Measurements from ENCODE around the gene LTB4R2.

LTB4R2 gene

DNA sequence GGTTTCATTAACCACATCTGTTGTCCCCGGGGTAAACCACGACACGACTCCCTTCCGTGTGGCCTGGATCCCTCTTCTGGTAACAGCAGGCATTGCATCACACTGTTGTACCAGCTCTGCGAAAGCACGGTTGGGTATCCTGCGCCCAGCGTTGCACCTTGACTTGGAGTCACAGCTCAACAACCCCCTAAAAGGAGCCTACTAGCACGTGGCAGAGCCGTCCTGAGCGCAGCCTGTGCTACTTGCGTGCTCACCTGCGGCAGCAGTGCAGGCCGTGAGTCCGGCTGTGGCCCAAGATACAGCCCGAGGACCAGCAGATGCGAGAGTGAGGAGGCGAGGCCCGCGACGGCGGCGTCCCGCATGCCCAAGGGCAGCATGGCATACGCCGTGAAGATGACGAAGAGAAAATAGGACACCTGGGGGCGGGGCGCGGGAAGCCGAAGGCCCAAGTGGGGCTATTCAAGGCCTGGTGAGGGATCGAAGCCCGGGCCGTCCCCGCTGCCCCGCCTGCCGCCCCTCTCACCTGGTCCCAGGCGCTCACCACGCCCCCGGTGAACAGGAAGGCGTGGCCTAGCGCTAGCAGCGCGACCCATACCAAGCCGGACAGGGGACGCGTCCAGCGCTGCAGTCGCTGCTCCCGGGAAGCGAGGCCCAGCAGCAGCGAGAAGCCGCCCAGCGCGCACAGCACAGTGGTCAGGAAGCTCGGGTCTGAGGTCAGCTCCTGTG lies 22.5 kb downstream of the LTB4R2 start:
- peak overlapping the region; percentile 91 for H3K27ac ChIP-seq
- H3K9me3 ChIP-seq = no peaks in the 10 kb centered on the region
- peaks cover 97 to 100% of the 10 kb centered on the region in 2 experiments for H3K4me1 ChIP-seq (ENCODE audit: control insufficient read depth in 1 of 2, insufficient read depth in 1 of 2, low read depth in 1 of 2, low read length in 1 of 2)
- peak; percentile 84 for TF ChIP-seq CTCF (IDR thresholded peaks at IDR 0.05)
- H3K36me3 ChIP-seq = peaks cover 18% of the 10 kb centered on the region
- H3K27me3 ChIP-seq = peaks cover 17% of the 10 kb centered on the region
- peak overlapping the region; percentile 65 to 72 for H3K4me3 ChIP-seq (ENCODE audit: low read depth in 1 of 2, low read length in 1 of 2)

- Histone ChIP-seq H3K9me3 (no peaks in the 10 kb centered on the region), H3K36me3 (peaks cover 33% of the 10 kb centered on the region), H3K4me1 (ENCODE audit: control insufficient read depth in 1 of 2, insufficient read depth in 1 of 2, low read depth in 1 of 2, low read length in 1 of 2) (peaks cover 93 to 96% of the 10 kb centered on the region in 2 experiments), H3K4me3 (ENCODE audit: low read depth in 1 of 2, low read length in 1 of 2) (peak within 1 kb of the TSS; percentile 65 to 72), H3K27me3 (peaks cover 17% of the 10 kb centered on the region), H3K27ac (peak within 1 kb of the TSS; percentile 91)
- TF ChIP-seq CTCF (IDR thresholded peaks at IDR 0.05) = no peak
Measured at GRCh38 chr14:24334431-24335291, 24.7 kb downstream of the LTB4R2 start, which contains the start of gene ADCY4. Gene ADCY4 (minus strand): TSS chr14:24335071. CDS start chr14:24334652, 419 bp downstream.

- Histone ChIP-seq H3K36me3 (peaks cover 33% of the 10 kb centered on the region), H3K4me3 (ENCODE audit: low read depth in 1 of 2, low read length in 1 of 2) (peak overlapping the region in 1 of 2 experiments; percentile 72), H3K27ac (peak overlapping the region; percentile 21), H3K27me3 (peaks cover 17% of the 10 kb centered on the region), H3K4me1 (ENCODE audit: control insufficient read depth in 1 of 2, insufficient read depth in 1 of 2, low read depth in 1 of 2, low read length in 1 of 2) (peaks cover 89 to 94% of the 10 kb centered on the region in 2 experiments), H3K9me3 (no peaks in the 10 kb centered on the region)
- TF ChIP-seq CTCF (IDR thresholded peaks at IDR 0.05) = no peak
Measured at GRCh38 chr14:24335461-24336171, 25.7 kb downstream of the LTB4R2 start.

DNA sequence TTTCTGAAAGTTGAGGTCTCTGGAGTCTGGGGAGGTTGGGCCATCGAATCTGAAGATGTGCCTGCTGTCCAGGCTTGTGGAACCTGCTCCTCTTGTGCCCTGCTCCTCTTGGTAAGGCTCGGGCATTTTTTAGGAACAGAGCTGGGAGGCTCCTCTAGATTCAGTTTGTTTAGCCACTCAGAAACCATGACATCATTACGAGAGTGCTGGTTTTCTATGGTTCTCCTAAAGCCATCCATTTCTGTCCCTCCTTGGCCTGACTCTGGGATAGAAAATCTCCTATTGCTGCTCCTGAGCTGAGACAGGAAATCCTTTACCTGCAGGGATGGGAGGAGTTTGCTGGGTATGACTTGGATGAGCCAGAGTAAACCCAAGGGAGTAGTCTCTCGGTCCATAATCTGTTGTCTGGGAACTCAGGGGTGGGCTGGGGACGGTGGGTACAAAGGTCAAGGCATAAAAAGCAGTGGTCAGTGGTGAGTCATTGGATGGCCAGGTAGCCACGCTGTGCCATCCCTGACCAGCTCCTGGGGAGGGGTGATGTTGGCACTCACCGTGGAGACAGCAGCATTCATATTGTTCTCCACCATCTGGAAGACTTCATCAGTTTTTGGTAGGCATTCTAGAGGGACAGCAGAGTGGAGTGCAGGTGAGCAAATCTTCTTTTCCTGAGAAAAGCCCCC lies 27.3 kb downstream of the LTB4R2 start:
- H3K4me1 ChIP-seq (ENCODE audit: control insufficient read depth in 1 of 2, insufficient read depth in 1 of 2, low read depth in 1 of 2, low read length in 1 of 2) = peaks cover 72 to 77% of the 10 kb centered on the region in 2 experiments
- no peak overlapping the region for H3K4me3 ChIP-seq (ENCODE audit: low read depth in 1 of 2, low read length in 1 of 2)
- peaks cover 33% of the 10 kb centered on the region for H3K36me3 ChIP-seq
- H3K27ac ChIP-seq = no peak overlapping the region
- H3K9me3 ChIP-seq = no peaks in the 10 kb centered on the region
- H3K27me3 ChIP-seq = peaks cover 17% of the 10 kb centered on the region
- TF ChIP-seq CTCF (IDR thresholded peaks at IDR 0.05) = no peak

GRCh38 chr14:24337824-24338175 lies 27.9 kb downstream of the LTB4R2 start:
- Histone ChIP-seq H3K4me3 (ENCODE audit: low read depth in 1 of 2, low read length in 1 of 2) (no peak overlapping the region), H3K4me1 (ENCODE audit: control insufficient read depth in 1 of 2, insufficient read depth in 1 of 2, low read depth in 1 of 2, low read length in 1 of 2) (peaks cover 67 to 72% of the 10 kb centered on the region in 2 experiments), H3K9me3 (no peaks in the 10 kb centered on the region), H3K27ac (no peak overlapping the region), H3K36me3 (peaks cover 33% of the 10 kb centered on the region), H3K27me3 (peaks cover 17% of the 10 kb centered on the region)
- no peak for TF ChIP-seq CTCF (IDR thresholded peaks at IDR 0.05)
